Hematopoietic multipotent progenitor cell treated with erythropoietin and hydrocortisone succinate and interleukin-3 and kit ligand, for 6 days (in vitro differentiated cells): Measurements from ENCODE around the gene GC.
"Not testable (repeated sequence)": the region's sequence is repeated elsewhere in the genome, so short reads cannot be mapped to it uniquely, and the experiment has no call there.

Experiments
- DNase-seq: peaks from one replicate; pipeline ENCODE4 v3.0.0-alpha.2; 2015

The GC gene

GRCh38 chr4:71765350-71765749 lies 18.5 kb downstream of the GC start:
- no peak for DNase-seq

GRCh38 chr4:71752383-71753042 lies 31.4 kb downstream of the GC start:
- no peak for DNase-seq

- DNase-seq = no peak
Measured at GRCh38 chr4:71749008-71749594, 34.8 kb downstream of the GC start.

- DNase-seq = no peak
Measured at GRCh38 chr4:71746379-71746778, 37.5 kb downstream of the GC start.

- DNase-seq = not testable (repeated sequence)
Measured at GRCh38 chr4:71738782-71739181, 45.1 kb downstream of the GC start.

GRCh38 chr4:71732706-71733105 lies 51.2 kb downstream of the GC start:
- DNase-seq = peak; percentile 47

- DNase-seq = no peak
Measured at GRCh38 chr4:71732066-71732465, 51.8 kb downstream of the GC start.

GRCh38 chr4:71729856-71730255 lies 54.0 kb downstream of the GC start:
- DNase-seq = no peak

GRCh38 chr4:71713611-71714203 lies 70.2 kb downstream of the GC start:
- peak; percentile 74 for DNase-seq

GRCh38 chr4:71711985-71712348 lies 71.9 kb downstream of the GC start:
- DNase-seq = no peak

- DNase-seq = no peak
Measured at GRCh38 chr4:71711044-71711984, 72.6 kb downstream of the GC start.

GRCh38 chr4:71709961-71710360 lies 73.9 kb downstream of the GC start:
- no peak for DNase-seq

- no peak for DNase-seq
Measured at GRCh38 chr4:71698141-71698540, 85.7 kb downstream of the GC start.

GRCh38 chr4:71697031-71697430 lies 86.8 kb downstream of the GC start:
- DNase-seq = no peak

GRCh38 chr4:71694961-71695360 lies 88.9 kb downstream of the GC start:
- DNase-seq = no peak

GRCh38 chr4:71692963-71693362 lies 90.9 kb downstream of the GC start:
- DNase-seq = no peak

GRCh38 chr4:71692198-71692597 lies 91.7 kb downstream of the GC start:
- DNase-seq = no peak
